HG02571 (cell line): Measurements from ENCODE around the gene RIMBP2.
"Not testable (repeated sequence)": the region's sequence is repeated elsewhere in the genome, so short reads cannot be mapped to it uniquely, and the experiment has no call there.

Source experiments
- ATAC-seq: cut with Tn5 transposase; IDR thresholded peaks from one replicate; pipeline ENCODE4 v1.9.1; 2021; ENCODE audit warnings: mild to moderate bottlenecking, moderate library complexity; ENCODE audit not compliant: unreplicated experiment

The RIMBP2 gene

DNA sequence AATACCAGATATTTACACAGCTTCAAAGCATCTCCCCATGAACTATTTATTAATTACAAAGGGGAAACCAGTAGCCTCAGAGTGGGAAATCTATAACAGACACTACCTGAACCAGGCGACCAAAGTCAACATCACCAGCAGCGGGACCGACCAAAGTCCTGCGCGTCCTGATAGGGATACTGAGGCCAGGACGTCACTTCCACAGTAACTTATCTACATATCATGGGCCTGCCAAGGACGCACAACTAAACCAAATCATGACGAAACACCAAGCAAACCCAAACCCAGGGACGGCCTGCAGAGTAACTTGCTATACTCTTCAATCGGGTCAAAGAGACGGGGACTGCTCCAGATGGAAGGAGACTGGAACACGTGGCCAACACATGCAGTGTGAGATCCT is 26.0 kb upstream of the RIMBP2 start:
- no peak for ATAC-seq

DNA sequence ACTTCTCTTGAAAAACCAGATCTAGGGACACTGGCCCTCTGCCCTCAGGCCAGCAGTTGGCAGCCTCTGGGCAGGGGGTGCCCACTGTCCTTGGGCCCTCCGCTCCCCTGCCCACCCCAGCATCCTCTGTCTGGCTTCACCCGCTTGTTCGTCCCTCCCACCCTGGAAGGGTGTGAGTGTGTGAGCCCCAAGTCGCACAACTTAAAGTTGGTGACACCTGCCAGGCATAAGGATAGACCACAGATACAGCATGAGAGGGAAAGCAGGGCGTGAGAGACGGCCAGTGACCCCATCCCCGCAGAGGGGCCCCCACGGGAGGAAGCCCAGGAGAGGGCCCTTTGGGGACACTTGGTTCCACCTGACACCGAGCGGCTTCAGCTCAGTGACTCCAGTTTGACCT is 23.5 kb upstream of the RIMBP2 start:
- no peak for ATAC-seq

DNA sequence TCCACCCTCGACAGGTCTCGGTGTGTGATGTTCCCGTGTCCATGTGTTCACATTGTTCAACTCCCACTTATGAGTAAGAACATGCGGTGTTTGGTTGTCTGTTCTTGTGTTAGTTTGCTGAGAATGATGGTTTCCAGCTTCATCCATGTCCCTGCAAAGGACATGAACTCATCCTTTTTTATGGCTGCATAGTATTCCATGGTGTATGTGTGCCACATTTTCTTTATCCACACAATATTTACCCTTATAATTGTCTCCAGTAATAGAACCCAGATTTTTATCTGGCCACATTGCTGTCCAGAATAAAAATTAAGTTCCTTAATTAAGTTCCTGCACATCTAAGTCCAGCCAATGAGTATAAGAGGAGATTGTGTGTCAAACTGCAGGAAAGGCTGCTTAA is 22.3 kb upstream of the RIMBP2 start:
- not testable (repeated sequence) for ATAC-seq

DNA sequence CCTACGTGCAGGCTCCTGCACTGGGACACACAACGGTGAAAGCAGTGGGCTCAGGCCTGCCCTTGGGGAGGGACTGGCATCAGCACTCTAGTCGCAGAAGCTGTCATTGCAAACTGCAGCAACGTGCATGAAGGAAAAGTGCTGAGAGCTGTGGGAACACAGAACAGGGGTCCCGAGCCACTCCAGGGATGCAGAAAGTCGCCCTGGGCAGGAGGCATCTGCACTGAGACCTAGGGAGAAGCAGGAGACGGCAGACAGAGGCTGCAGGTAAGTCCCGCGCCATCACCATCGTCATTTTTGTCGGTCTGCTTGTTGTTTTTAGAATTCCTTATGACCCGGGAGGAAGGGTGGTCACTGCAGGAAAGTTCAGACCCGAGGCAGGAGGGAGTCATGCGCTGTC is 21.6 kb upstream of the RIMBP2 start:
- ATAC-seq = no peak

DNA sequence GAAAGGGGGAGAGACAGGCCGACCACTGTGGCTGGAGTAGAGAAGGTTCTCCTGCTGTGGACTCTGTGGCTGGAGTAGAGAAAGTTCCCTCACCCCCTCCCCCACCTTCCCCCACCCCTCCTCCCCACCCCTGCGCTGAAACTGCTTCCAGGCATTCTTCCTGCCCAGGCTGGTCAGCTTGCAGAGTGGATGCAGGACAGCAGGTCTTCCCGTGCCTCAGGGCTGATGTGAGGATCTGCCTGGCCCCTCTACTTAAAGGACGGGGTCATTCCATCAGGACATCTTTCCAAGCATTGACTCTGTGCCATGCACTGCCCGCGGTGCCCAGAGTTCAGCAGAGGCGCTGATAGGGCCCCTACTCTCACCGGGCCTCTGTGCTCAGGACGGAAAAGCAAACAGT is 13.2 kb upstream of the RIMBP2 start:
- ATAC-seq = no peak

DNA sequence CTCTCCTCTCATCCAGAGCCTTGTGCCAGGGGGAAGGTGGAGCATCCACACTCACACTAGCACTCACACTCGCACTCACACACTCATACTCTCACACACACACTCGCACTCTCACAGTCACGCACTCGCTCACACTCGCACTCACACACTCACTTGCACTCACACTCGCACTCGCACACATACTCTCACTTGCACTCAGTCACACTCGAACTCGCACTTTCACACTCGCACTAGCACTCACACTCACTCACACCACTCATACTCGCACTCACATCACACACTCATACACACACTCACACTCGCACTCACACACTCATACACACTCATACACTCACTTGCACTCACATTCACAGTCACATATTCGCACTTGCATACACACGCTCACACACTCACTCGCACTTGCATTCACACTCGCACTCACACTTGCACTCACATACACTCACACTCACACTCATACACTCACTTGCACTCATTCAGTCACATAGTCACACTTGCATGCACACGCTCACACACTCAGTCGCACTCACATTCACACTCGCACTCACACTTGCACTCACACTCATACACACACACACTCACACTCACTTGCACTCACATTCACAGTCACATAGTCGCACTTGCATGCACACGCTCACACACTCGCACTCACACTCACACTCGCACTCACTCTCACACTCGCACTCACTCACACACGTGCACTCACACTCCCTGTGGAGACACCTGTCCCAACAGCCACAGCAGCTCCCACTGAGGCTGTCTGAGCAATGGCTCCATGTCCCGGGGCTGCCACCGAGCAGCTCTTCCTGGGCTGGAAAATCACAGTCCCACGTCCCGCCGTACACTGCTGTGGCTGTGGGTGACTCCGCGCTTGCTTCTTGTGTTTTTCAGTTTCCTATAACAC is 12.3 kb upstream of the RIMBP2 start:
- no peak for ATAC-seq

DNA sequence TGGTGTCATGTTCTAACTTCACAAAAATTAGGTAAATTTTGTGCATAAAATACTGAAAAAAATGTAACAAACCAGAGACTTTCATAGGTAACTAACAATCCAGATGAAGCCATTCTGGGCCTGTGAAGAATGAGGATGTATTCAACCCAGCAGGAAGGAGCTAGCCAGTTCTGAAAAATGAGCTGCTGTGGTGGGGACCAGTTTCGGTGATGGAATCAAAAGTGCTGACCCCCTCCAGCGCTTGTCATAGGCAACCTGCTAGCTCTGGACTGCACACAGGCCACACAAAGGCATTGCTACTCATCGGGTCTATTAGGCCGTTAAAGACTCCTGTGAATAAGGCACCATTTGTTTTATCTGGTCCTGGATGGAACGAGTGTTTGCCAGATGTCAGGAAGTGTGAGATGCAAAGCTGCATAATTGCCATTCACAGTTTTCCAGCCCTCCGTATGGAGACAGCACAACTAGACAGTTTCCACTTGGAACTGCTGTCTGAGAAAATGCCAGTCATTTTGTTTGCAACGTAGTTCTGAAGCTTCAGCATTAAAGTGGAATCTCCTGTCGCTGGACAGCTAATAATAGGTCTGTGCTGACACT is 3.3 kb upstream of the RIMBP2 start:
- ATAC-seq = no peak

DNA sequence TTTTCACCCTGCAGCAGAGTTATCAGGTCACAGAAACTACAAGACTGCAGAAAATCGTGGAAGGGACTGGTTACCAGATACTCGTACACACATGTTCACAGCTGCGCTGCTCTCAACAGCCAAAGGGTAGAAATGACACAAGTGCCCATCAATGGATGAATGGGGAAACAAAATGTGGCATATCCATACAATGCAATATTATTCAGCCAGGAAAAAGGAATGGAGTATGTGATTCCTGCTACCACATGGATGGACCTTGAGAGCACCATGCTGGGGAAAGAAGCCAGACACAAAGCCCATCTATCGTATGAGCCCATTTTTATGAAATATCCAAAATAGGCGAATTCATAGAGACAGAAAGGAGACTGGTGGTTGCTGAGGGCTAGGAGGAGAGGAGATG is 1.7 kb upstream of the RIMBP2 start:
- no peak for ATAC-seq

DNA sequence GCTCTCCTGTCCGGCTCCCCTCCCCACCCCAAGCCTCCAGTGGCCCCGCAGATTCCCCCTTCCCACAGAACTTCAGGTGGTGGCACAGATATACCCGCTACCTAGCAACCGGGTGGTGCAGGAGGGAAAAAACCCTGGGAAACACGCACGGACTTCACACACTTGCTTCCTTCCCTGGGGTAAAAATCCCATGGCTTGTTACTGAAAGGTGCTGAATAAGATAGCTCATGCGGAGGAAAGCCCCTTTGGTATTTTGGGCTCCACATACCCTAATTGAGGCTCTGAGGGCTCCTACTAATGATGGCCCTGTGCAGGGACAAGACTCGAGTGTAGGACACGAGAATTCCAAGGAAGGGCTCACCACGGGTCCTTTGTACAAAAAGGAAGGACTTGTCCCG is 869 bp upstream of the RIMBP2 start:
- ATAC-seq = no peak

DNA sequence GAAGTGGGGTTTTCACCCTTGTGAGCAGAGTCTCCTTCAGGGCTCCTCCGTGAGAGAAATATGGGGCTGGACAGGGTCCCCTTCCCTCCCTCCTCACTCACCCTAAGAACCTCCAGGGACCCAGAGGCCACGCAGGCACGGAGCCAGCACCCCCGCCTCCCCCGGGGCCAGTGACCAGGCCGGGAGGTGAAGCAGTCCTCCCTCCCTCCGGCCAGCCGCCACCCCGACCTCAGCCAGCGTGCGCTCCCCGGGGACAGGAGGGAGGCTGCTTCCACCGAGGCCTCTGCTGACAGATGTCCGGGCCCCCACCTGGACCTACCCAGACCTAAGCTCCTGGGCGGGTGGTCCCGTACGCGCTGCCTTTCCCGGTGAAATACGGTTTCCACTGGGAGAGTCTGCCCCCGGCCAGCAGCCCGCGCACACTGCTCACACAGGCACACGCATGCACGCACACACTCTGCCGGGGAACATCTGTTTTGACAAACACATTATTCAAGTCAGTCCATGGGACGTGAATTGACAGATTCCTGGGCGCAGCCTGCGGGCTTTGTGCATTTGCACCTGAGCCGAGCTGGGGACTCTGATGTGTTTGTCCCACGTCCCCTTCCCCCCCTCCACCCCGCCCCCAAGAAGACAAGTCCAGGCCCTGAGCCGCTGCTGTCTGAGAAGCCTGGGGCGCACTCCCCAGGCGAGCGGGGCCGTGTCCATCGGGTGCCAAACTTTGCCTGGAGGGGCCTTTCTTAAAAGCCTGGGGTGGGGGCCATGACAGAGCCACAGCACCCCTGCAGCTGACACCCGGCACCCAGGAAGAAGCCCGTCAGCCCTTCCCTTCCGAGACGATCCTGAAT is 725 bp downstream of the RIMBP2 start:
- ATAC-seq = no peak

DNA sequence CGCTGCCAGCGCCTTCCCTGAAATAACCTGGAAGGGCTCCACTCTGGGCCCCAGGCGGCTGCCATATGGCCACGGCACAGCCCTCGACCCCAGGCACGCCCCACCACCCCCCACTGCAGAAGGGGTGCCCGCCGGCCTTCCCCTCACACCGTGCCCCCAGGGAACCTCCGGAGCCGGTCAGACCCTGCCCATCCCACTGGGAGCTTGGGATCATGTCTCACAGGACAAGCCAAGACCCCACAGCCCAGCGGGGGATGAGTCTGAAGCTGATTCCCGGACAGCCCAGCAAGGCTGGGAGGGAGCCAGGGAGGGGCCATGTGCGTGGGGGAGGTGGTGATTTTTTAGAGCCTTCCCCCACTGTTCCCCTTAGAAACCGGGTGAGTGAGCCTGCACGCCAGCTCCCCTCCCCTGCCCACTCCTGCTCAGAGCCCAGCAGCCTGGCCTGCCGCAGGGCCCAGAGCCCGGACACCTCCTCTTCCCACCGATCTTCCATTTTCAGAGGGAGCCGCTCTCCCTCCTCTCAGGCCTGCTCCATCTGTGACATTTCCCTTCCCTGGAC is 1.4 kb downstream of the RIMBP2 start:
- ATAC-seq = no peak

DNA sequence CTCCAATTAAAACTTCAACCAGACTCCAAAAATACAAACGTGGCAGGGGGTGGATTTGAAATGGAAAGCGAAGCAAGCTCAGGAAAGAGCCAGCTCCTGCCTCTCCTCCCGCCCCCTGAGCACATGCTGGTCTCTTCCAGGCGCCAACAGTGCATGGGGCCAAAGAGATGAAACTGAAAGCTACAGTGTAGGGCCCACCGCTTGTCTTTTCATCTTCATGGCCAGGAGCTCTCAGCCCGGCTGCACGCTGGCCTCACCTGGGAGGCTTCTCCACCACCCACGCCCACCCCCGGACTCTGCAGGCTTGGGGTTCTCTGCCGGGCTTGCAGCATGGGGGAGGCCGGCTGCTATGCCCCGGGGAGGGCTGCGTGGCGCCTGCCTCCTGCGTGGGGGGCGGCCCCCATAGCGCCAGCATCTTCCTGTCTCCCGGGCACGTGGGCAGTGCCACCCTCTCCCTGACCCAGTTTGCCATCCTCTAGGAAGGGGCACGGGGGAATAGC is 2.0 kb downstream of the RIMBP2 start:
- ATAC-seq = no peak

DNA sequence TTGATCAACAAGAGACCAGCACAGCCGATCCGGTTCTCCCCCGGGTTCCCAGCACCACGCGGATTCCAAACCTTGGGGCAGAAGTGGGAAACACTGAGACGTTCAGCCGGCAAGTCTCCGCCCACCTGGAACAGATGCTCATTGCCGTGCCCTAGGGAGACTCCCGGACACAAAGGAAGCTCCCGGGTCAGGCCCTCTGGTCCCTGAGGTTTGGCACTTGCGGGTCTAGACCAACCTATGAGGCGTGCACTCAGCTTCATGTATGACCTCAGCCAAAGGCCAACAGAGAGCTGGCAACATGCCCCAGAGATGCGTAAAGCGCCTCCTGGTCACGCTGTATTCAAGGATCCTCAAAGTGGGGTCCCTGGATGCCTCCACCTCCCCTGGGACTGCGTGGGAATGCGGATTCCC is 2.5 kb downstream of the RIMBP2 start:
- no peak for ATAC-seq

DNA sequence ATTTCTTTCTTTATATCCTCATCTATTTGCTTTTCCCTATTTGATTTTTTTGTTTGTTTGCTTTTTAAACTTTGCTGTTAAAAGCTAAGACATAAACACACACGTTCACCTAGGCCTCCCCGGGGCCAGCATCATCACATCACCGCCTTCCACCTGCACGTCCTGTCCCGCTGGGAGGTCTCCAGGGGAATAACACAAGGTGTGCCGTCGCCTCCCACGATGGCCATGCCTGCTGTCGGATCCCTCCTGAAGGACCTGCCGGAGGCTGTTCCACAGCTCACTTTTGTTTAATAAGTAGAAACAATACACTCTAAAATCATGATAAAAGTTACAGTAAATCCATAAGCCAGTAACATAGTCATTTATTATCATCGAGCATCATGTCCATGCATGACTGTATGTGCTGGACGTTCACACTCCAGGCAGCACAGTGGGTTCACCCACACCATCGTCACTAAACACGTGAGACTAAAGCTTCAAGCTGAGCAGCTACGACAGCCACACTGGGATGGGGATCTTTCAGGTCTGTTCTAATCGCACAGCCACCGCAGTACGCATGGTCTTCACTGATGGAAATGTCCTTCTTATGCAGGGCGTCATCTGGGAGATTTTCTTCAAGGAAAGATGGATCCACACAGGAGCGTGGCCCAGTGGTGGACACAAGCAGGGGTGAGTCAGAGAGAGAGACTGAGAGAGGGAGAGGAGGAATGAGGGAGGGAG is 3.6 kb downstream of the RIMBP2 start:
- no peak for ATAC-seq

DNA sequence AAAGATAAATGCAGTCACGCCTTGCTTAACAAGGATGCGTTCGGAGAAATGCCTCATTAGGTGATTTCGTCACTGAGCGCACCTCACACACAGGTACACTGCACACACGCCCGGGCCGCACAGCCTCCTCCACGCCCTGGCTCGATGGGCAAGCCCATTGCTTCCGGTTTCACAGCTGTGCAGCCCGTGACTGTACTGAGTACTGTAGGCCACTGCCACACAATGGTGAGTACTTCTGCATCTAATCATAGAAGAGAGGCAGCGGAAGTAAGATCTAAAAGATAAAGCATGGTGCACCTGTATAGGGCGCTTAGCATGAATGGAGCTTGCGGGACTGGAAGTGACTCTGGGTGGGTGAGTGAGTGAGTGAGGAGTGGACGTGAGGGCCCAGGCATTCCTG is 4.3 kb downstream of the RIMBP2 start:
- ATAC-seq = no peak

DNA sequence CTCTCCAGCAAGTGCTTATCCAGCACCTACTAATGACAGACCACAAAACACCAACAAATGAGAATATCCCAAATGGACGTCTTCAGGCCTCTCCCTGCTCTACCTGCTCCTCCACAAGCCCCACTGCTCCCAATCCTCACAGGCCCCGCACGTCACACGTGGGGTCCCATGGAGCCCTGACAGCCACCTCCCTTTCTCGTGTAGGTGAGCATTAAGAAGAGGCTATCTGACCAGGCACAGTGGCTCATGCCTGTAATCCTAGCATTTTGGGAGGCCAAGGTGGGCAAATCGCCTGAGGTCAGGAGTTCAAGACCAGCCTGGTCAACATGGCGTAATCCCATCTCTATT is 5.4 kb downstream of the RIMBP2 start:
- no peak for ATAC-seq

DNA sequence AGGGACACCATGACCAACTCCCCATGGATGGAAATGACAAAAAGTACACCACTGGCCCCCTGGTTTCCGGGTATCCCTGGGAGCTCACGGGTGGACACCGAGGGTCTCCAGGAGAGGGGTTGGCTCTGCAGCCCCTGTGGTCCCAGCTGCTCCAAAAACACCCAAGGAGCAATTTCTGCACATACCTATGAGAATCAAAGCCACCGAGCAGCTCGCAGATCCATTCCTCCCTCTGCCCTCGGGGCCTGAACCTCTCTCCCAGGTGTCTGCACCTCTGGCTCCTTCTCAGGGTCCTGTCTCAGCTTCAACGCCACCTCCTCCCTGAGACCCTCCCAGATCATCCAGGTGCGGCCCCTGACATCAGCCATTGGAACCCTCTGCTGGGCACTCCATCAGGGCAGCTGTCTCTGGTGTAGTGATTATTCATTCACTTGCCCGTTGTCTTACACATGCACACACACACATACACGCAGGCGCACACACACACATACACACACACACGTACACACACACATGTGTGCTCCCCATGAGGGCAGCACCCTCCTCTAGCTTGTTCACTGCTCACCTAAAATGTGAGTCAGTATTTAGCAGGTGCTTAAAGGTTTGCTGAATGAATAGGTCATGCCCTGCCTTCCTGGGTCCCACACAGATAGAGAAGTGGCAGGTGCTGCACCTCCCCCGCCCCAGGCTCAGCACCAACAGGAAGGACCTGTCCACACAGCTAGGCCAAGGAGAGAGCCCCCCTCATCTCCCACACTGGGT is 5.9 kb downstream of the RIMBP2 start:
- no peak for ATAC-seq

DNA sequence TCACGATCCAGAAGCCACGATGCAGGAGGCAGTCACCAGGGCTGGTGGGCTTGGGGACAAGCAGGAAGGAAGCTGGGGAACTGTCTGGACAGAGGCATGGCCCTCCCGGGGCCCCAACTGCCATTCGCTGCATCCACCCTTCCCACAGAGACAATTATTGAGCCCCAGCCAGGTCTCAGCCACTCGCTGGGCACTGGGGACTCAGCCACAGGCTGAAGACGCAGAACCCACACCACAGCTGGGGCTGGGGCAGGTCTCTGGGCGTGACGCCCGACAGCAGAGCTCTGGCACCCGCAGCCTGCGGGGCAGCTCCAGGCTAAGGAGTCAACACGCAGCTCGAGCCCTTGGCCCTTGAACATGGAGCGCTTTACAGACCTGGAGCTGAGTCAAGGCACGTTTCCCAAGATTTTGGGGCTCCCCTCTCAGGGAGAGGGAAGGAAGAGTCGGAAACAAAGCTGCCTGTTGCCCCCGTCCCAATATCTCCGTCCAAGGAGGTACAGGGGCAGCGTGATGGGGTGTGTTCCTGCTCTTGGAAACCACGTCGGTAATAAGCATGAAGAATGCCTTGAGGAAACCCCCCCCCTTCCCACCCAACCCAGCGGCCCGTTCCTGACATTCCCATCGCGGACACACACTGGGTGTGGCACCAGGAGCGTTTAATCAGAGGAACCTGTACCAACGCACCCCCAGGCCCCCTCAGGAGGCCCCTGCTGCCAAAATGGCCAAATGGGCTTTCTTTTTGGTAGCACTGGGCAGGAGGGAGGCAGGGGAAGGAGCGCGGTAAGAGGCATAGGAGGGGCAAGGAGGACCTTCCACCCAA is 6.7 kb downstream of the RIMBP2 start:
- no peak for ATAC-seq

DNA sequence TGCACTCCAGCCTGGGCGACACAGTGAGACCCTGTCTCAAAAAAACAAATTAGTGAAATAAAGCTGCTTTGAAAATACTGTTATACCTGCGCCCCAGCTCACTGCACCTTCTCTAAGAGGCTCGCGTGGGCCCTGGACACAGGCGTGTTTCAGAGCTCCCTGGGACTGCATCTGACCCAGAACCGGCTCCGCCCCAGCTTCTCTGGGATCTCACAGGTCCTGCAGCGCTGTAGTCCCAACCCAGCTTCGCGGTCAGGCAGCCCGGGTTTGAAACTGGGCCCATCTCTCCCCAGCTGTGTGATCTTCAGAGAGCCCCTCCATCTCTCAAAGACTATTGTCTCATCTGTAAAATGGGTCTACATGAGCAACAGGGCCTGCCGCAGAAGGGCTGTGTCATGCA is 7.5 kb downstream of the RIMBP2 start:
- no peak for ATAC-seq
